Body of pancreas (tissue), 4 donors: ENCODE data around the gene NRCAM. TPM values are rescaled to one million over a fixed set of nuclear protein-coding genes. Genes with fewer than 3 reads are reported as not detected.

Experiments used
- ATAC-seq: fragments of 150-250 bp; one replicate; pipeline ENCODE4 v1.9.1; 2016
- DNase-seq, 4 donors: peaks; one replicate each; pipeline ENCODE4 v3.0.0-alpha.2; 2019
- H3K27ac ChIP-seq, 4 donors: fragments of 200-600 bp; sonication (generic); 1 replicate in 3 of 4; 2 replicates in 1 of 4; pipeline versions ENCODE4 v1.5.1 to v1.6.1; 2016 to 2019; ENCODE audit warnings: mild to moderate bottlenecking in 1 of 4, mixed read lengths in 1 of 4, moderate library complexity in 1 of 4
- H3K27me3 ChIP-seq, 2 donors: fragments of 200-600 bp; sonication (generic); one replicate each; pipeline ENCODE4 v1.6.0; 2016; ENCODE audit warnings: mild to moderate bottlenecking in 1 of 2
- H3K36me3 ChIP-seq, 2 donors: fragments of 200-600 bp; sonication (generic); replicated peaks in 1 of 2; 2 replicates each; pipeline ENCODE4 v1.5.1; 2016; ENCODE audit warnings: low read depth in 2 of 2; ENCODE audit not compliant: insufficient read depth in 1 of 2
- H3K4me1 ChIP-seq: fragments of 200-600 bp; sonication (generic); one replicate; pipeline ENCODE4 v1.6.0; 2016
- H3K4me3 ChIP-seq, 2 donors: fragments of 200-600 bp; sonication (generic); 1 replicate in 1 of 2; 2 replicates in 1 of 2; pipeline ENCODE4 v1.5.1; 2016 to 2019
- H3K9me3 ChIP-seq, 3 donors: fragments of 200-600 bp; sonication (generic); 1 replicate in 2 of 3; 2 replicates in 1 of 3; pipeline ENCODE4 v1.5.1; 2016
- POLR2A ChIP-seq, 3 donors: fragments of 450-650 bp; IDR thresholded peaks; one replicate each; pipeline ENCODE4 v1.6.1; 2016; ENCODE audit warnings: antibody characterized with exemption in 3 of 3, mild to moderate bottlenecking in 2 of 3
- WGBS, 2 donors: methylation state at CpG; one replicate each; pipeline ENCODE4 v1.1.5; 2017; 5-methylcytosine and 5-hydroxymethylcytosine counted together
- intact Hi-C: fragments of 100-400 bp; cut with DNase I; formaldehyde crosslinking; loops from one replicate; pipeline ENCODE4 v1.15.1; 2023
- total RNA-seq, 2 donors: library from RNA; depleted of rRNA; stranded (reverse); fragments of >200 nt; gene quantifications; one replicate each; pipeline ENCODE4 v1.1.0, GENCODE V29; 2016
- TF ChIP-seq, protein P1 (sequence below), 7 experiments: fragments of 450-650 bp in 4 of 7; fragments of 200-600 bp in 3 of 7; sonication (generic) in 3 of 7; IDR thresholded peaks; one replicate each; pipeline ENCODE4 v1.5.1; 2016 to 2019; ENCODE audit warnings: antibody characterized with exemption in 7 of 7

NRCAM gene
- total RNA-seq, 2 donors from 2014 or later = 39.4 to 49.8 TPM

DNA sequence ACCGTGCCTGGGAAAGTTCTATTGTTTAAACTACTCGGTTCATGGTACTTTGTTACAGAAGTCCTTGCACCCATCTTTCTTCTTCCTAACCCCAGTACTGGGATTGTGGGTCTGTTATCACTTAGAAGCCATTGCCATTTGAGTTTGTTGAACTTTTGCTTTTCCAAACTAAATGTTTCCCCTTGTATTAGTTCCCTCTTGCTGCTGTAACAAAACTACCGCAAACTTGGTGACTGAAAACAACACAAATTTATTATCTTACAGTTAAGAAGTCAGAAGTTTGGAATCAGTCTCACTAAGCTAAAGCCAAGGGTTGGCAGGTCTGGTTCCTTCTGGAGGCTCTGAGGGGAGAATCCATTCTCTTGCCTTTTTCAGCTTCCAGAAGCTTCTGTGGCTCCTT lies 319.2 kb downstream of the NRCAM start:
- Histone ChIP-seq H3K27ac (no peak overlapping the region), H3K36me3 (no peaks in the 10 kb centered on the region), H3K4me3 (no peak overlapping the region), H3K9me3 (no peaks in the 10 kb centered on the region), H3K27me3 (no peaks in the 10 kb centered on the region), H3K4me1 (no peaks in the 10 kb centered on the region)
- DNase-seq = no peak
- no peak for TF ChIP-seq POLR2A (IDR thresholded peaks at IDR 0.05)
- TF ChIP-seq, protein P1, sequence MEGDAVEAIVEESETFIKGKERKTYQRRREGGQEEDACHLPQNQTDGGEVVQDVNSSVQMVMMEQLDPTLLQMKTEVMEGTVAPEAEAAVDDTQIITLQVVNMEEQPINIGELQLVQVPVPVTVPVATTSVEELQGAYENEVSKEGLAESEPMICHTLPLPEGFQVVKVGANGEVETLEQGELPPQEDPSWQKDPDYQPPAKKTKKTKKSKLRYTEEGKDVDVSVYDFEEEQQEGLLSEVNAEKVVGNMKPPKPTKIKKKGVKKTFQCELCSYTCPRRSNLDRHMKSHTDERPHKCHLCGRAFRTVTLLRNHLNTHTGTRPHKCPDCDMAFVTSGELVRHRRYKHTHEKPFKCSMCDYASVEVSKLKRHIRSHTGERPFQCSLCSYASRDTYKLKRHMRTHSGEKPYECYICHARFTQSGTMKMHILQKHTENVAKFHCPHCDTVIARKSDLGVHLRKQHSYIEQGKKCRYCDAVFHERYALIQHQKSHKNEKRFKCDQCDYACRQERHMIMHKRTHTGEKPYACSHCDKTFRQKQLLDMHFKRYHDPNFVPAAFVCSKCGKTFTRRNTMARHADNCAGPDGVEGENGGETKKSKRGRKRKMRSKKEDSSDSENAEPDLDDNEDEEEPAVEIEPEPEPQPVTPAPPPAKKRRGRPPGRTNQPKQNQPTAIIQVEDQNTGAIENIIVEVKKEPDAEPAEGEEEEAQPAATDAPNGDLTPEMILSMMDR (IDR thresholded peaks at IDR 0.05) = no peak
- no peak for ATAC-seq
- intact Hi-C loops = no loop called here
- 96 to 98% methylated on average over 3 of the region's 3 CpGs for WGBS, 2 donors

DNA sequence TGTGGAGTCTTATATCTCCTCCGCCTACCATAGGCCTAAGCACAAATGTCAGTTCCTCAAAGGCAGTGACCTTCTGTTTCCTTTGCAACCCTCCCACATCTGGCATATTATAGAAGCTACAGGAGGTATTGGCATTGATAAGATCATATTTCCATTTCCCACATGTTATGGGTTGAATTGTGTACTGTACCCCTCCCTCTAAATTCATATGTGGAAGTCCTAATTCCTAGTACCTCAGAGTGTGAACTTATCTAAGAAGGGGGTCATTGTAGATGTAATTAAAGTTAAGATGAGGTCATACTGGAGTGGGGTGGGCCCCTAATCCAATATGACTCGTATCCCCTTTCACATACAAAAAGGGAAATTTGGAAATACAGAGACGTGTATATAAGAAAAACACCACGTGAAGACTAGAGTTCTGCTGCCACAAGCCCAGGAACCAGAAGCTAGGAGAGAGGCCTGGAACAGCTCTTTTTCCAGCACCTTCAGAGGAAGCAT lies 320.0 kb downstream of the NRCAM start:
- no peak overlapping the region for H3K27ac ChIP-seq
- DNase-seq (no peak), ATAC-seq (no peak)
- H3K4me3 ChIP-seq = no peak overlapping the region
- no peak for TF ChIP-seq POLR2A (IDR thresholded peaks at IDR 0.05)
- TF ChIP-seq, protein P1 (IDR thresholded peaks at IDR 0.05) = no peak
- H3K36me3 ChIP-seq = no peaks in the 10 kb centered on the region
- intact Hi-C loops = no loop called here
- H3K4me1 ChIP-seq = no peaks in the 10 kb centered on the region
- H3K27me3 ChIP-seq = no peaks in the 10 kb centered on the region
- WGBS, 2 donors = 79 to 89% methylated on average over 4 of the region's 4 CpGs
- no peaks in the 10 kb centered on the region for H3K9me3 ChIP-seq

DNA sequence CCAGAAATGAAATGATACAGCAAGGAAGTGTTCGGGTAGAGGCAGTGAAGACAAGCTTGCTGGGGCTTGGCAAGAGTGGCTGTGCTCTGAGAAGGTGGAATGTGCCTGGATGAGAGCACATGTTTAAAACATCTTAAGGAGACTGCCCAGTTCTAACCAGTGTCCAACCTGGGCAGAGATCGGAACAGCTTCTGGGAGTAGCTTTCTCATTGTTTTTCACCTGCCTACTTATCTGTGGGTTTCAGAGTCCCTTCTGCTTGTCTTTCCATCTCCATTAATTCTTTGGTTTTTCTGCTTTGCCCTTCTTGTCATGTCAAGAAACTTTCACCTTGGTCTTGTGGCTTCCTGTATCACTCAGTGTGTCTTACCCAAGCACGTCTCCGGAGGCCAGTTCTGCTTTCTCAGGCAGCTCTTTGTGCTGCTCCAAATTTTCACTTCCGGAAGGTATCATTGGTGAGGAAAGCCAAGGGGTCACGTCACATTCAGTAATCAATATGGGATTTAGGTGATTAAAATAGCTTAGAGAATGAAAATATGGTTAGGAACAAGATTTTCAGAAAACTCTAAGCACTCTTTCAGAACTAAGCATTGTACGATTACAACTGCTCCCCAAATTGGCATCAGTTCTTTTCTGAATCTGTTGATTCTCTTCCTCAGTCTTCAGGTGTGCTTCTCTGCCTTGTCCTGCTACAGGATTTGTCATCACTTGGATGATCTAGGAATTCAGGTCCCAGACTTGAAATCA lies 320.6 kb downstream of the NRCAM start:
- Histone ChIP-seq H3K4me3 (no peak overlapping the region), H3K4me1 (no peaks in the 10 kb centered on the region), H3K27ac (no peak overlapping the region), H3K9me3 (no peaks in the 10 kb centered on the region), H3K36me3 (no peaks in the 10 kb centered on the region), H3K27me3 (no peaks in the 10 kb centered on the region)
- intact Hi-C loops = no loop called here
- WGBS, 2 donors = 63 to 85% methylated on average over 7 of the region's 7 CpGs
- no peak for TF ChIP-seq POLR2A (IDR thresholded peaks at IDR 0.05)
- TF ChIP-seq, protein P1 (IDR thresholded peaks at IDR 0.05) = no peak
- ATAC-seq = no peak
- DNase-seq = no peak

DNA sequence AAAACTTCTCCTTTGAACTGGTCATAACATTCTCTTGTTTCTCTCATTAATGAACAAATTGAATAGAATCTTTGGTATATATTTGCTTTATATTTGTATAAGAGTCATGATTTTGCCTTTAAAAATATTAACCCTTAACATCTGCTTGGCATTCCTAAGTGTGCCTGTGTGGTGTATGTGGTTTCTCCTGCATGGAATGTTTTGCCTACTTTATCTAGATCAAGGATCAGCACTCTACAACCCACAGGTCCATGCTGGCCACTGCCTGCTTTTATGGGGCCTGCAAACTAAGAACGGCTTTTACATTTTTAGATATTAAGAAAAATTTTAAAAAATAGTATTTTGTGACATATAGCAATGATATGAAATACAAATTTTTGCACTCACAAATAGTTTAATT lies 321.8 kb downstream of the NRCAM start:
- H3K4me1 ChIP-seq = no peaks in the 10 kb centered on the region
- no peaks in the 10 kb centered on the region for H3K9me3 ChIP-seq
- H3K27ac ChIP-seq = no peak overlapping the region
- ATAC-seq = no peak
- WGBS, 2 donors = 97% methylated on average over 1 of the region's 1 CpG
- H3K4me3 ChIP-seq = no peak overlapping the region
- no peaks in the 10 kb centered on the region for H3K27me3 ChIP-seq
- no peak for DNase-seq
- intact Hi-C loops = no loop called here
- no peak for TF ChIP-seq POLR2A (IDR thresholded peaks at IDR 0.05)
- TF ChIP-seq, protein P1 (IDR thresholded peaks at IDR 0.05) = no peak
- H3K36me3 ChIP-seq = no peaks in the 10 kb centered on the region
